HFF-Myc (cell line): ENCODE results near the gene SIGLEC5.

Experiments used
- DNase-seq: peaks from one replicate; pipeline ENCODE4 v3.0.0-alpha.2; 2011; ENCODE audit warnings: low read depth; ENCODE audit errors: extremely low read depth
- H3K4me3 ChIP-seq: replicated peaks from 2 replicates; pipeline ENCODE4 v1.5.1; 2011; ENCODE audit warnings: low read depth, mild to moderate bottlenecking, control low read depth, low read length
- CTCF ChIP-seq: IDR thresholded peaks from 2 replicates; pipeline ENCODE4 v1.5.1; 2012; ENCODE audit warnings: mild to moderate bottlenecking, low read depth, low read length, control low read depth; ENCODE audit errors: missing control alignments

SIGLEC5 gene

GRCh38 chr19:51566489-51567100 lies 63.6 kb downstream of the SIGLEC5 start:
- no peak for DNase-seq
- TF ChIP-seq CTCF, result no peak

GRCh38 chr19:51565583-51565982 lies 64.6 kb downstream of the SIGLEC5 start:
- no peak overlapping the region for H3K4me3 ChIP-seq
- no peak for DNase-seq
- no peak for TF ChIP-seq CTCF

More at GRCh38 chr19:51566489-51567100, 63.6 kb downstream of the SIGLEC5 start:
- H3K4me3 ChIP-seq, result no peak overlapping the region

- no peak overlapping the region for H3K4me3 ChIP-seq
- DNase-seq, result no peak
- TF ChIP-seq CTCF, result no peak
Observed at GRCh38 chr19:51564791-51565190, 65.4 kb downstream of the SIGLEC5 start.
